NCI-H82 (cell line): ENCODE measurements around the gene MAP1A.
A peak's percentile ranks its signal among the peaks of the same experiment; 100 is the strongest.
"Not testable (repeated sequence)": the region's sequence is repeated elsewhere in the genome, so short reads cannot be mapped to it uniquely, and the experiment has no call there.

Experiments
- DNase-seq: peaks from one replicate; lab custom pipeline; 2025; lab: John Stamatoyannopoulos, UW

The MAP1A gene

DNA sequence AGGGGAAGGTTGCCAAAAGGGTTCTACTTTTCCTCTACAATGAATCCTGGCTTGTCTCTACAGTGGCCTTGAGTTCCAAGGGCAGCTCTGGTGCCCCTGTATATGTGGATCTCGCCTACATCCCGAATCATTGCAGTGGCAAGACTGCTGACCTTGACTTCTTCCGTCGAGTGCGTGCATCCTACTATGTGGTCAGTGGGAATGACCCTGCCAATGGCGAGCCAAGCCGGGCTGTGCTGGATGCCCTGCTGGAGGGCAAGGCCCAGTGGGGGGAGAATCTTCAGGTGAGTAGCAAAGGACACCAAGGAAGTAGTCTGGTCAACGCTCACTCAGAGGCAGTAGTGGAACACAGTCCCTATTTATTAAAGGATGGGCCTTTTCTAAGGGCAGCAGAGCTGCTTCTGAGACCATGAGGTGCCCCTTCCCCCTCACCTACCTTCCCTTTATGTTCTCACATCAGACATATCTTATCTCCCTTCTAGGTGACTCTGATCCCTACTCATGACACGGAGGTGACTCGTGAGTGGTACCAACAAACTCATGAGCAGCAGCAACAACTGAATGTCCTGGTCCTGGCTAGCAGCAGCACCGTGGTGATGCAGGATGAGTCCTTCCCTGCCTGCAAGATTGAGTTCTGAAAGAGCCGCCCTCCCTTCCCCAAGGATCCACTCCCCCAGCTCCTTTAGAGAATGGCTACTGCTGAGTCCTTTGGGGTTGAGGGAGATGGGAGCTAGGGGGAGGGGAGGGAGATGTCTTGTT, 12.4 kb downstream of the MAP1A start:
- DNase-seq = no peak

GRCh38 chr15:43531018-43531670, 13.7 kb downstream of the MAP1A start:
- DNase-seq = peak; percentile 10

DNA sequence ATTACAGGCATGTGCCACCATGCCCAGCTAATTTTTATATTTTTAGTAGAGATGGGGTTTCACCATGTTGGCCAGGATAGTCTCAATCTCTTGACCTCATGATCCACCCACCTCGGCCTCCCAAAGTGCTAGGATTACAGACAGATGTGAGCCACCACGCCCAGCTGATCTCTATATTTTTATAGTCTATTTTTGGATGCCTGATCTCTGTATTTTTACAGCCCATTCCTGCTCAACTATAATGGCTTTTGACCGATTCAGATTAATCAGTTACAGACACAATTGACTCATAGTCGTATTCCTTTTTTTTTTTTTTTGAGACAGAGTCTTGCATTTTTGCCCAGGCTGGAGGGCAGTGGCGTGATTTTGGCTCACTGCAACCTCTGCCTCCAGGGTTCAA, 15.4 kb downstream of the MAP1A start:
- DNase-seq = not testable (repeated sequence)

DNA sequence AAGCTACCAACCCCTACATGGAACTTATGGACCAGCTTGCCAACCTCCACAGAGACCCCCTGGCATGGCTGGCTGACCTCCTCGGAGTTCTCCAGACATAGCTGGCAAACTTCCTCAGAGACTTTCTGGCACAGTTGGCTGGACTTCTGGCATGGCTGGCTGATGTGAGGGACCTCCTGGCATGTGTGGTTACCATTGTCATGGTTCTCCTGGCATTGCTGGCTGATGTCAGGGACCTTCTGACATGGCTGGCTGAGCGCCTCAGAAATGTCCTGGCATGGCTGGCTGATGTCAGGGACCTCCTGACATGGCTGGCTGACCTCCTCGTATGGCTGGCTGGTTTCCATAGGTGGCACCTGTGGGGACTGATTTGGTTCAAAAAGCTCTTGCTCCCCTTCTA, 17.5 kb downstream of the MAP1A start:
- DNase-seq = no peak

- DNase-seq = no peak
Measured at GRCh38 chr15:43538091-43538490, 20.7 kb downstream of the MAP1A start.

- no peak for DNase-seq
Measured at GRCh38 chr15:43541785-43542184, 24.4 kb downstream of the MAP1A start.

DNA sequence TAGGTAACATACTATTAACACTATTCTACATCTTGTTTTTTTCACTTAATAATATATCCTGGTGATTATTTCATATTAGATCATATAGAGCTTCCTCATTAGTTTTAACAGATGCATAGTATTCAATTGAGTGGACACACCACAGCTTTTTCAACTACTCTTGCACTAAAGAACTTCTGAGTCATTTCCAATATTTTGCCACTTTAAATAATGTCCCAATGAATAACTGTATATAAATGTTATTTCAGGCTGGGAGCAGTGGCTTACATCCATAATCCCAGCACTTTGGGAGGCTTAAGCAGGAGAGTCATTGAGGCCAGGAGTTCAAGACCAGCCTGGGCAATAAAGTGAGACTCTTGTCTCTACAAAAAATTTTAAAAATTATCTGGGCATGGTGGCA, 26.9 kb downstream of the MAP1A start:
- no peak for DNase-seq

GRCh38 chr15:43545426-43545825, 28.0 kb downstream of the MAP1A start:
- DNase-seq = no peak

GRCh38 chr15:43547539-43547938, 30.1 kb downstream of the MAP1A start:
- no peak for DNase-seq

- DNase-seq = no peak
Measured at GRCh38 chr15:43550527-43551363, 33.3 kb downstream of the MAP1A start.

DNA sequence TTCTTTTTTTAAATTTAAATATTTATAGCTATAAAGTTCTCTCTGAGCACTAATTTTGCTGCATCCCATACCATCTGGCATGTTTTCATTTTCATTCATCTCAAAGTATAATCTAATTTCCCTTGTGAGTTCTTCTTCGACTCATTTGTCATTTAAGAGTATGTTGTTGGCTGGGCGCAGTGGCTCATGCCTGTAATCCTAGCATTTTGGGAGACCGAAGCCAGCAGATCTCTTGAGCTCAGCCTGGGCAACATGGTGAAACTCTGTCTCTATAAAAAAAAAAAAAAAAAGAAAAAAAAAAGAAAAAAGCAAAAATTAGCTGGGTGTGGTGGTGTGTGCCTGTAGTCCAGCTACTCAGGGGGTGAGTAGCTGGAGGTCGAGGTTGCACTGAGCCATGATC, 34.8 kb downstream of the MAP1A start:
- DNase-seq = no peak

GRCh38 chr15:43552986-43553385, 35.6 kb downstream of the MAP1A start:
- no peak for DNase-seq

DNA sequence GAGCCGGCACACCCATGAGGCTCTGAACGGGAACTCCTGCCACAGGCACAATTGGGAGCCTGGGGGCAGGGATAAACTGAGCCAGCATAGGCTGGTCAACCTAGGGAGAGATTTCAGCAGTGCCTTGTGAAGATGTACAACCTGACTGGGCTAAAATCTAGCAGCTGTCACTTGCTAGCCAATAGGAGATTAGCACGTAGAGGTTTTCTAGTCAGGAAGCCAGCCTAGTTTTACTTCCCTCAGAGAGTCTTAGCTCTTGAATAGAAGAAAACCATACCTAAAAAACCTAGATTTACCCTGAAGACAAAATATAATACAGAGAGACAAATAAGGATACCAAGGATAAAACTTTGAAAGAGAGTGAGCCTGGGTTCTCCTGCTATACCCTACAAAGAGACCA, 45.3 kb downstream of the MAP1A start:
- not testable (repeated sequence) for DNase-seq

DNA sequence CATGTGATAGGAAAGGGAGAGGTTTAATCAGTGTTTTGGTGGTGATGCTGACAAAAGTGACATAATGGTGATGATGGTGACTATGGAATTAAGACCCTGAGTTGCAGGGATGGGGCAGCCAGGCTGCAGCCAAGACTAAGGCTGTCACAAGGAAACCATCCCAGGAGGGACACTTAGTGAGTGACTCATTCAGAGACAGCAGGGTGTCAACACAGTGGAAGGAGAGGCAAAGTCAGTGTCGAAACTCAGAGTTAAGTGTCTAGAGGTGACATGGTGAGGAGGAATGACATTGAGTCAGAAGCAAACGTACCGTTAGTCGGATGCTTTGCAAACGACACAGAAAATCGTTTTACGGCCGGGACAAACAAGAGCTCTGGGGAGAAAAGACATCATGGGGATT, 46.4 kb downstream of the MAP1A start:
- not testable (repeated sequence) for DNase-seq

GRCh38 chr15:43566615-43567014, 49.2 kb downstream of the MAP1A start:
- not testable (repeated sequence) for DNase-seq

DNA sequence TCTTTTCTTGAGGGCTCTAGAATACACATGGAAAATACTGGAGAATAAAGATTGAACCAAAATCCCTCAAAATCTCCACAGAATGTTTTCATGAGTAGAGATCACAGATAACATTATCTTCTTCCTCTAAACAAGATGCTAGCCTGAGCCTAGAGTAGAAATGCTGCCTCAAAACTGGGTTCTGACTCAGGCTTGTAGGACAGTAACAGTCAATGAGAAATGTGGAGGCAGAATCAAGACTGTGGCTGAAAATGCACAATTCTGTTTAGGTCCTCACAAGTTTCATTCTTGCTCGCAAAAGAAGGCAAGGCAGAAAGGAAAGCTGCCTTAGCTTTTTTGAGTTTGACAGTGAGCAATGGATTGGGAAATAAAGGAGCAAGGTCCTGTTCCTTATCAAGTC, 57.2 kb downstream of the MAP1A start:
- not testable (repeated sequence) for DNase-seq
